ENCODE results near the gene EXOG. TPM values are rescaled to one million over a fixed set of nuclear protein-coding genes. Genes with fewer than 3 reads are reported as not detected.
A peak's percentile ranks its signal among the peaks of the same experiment; 100 is the strongest.

Gene EXOG
- polyA plus RNA-seq, 1 donor from 2014 or later, result 45.6 TPM

- H2AFZ ChIP-seq (ENCODE audit: low read depth, low read length), result no peak overlapping the region
- no peaks in the 10 kb centered on the region for H3K27me3 ChIP-seq (ENCODE audit: insufficient read depth, low read depth, low read length)
- H4K20me1 ChIP-seq (ENCODE audit: insufficient read depth), result no peaks in the 10 kb centered on the region
- no peaks in the 10 kb centered on the region for H3F3A ChIP-seq (ENCODE audit: insufficient read depth, low read length, poor library complexity, severe bottlenecking)
- peaks cover 11% of the 10 kb centered on the region for H3K36me3 ChIP-seq (ENCODE audit: insufficient read depth, low read length)
- H3K4me3 ChIP-seq (ENCODE audit: low read length), result no peak overlapping the region
- H3K9me2 ChIP-seq (ENCODE audit: insufficient read depth, low read length), result no peaks in the 10 kb centered on the region
- TF ChIP-seq TAF1 (IDR thresholded peaks at IDR 0.05; ENCODE audit: low read depth), result no peak
- TF ChIP-seq POLR2AphosphoS5 (IDR thresholded peaks at IDR 0.05), result no peak
- H3K9ac ChIP-seq (ENCODE audit: low read length), result no peak overlapping the region
- H3K79me2 ChIP-seq (replicated peaks; ENCODE audit: insufficient read depth, low read length), result no peaks in the 10 kb centered on the region
- no peaks in the 10 kb centered on the region for H3K9me3 ChIP-seq (ENCODE audit: low read length)
- no peak overlapping the region for H3K4me2 ChIP-seq (ENCODE audit: low read length)
- no peak overlapping the region for H3K27ac ChIP-seq (ENCODE audit: low read length)
Observed at GRCh38 chr3:38519000-38519399, 22.9 kb downstream of the EXOG start.

GRCh38 chr3:38519651-38520050 is 23.5 kb downstream of the EXOG start:
- no peaks in the 10 kb centered on the region for H3F3A ChIP-seq (ENCODE audit: insufficient read depth, low read length, poor library complexity, severe bottlenecking)
- no peaks in the 10 kb centered on the region for H3K27me3 ChIP-seq (ENCODE audit: insufficient read depth, low read depth, low read length)
- TF ChIP-seq RAD21 (conservative IDR thresholded peaks at IDR 0.05), result no peak
- no peak for TF ChIP-seq EP300 (conservative IDR thresholded peaks at IDR 0.05; ENCODE audit: poor library complexity, severe bottlenecking)
- H3K36me3 ChIP-seq (ENCODE audit: insufficient read depth, low read length), result peaks cover 16% of the 10 kb centered on the region
- H3K79me2 ChIP-seq (replicated peaks; ENCODE audit: insufficient read depth, low read length), result no peaks in the 10 kb centered on the region
- H3K4me3 ChIP-seq (ENCODE audit: low read length), result no peak overlapping the region
- no peak overlapping the region for H3K9ac ChIP-seq (ENCODE audit: low read length)
- no peak overlapping the region for H3K27ac ChIP-seq (ENCODE audit: low read length)
- no peaks in the 10 kb centered on the region for H3K9me3 ChIP-seq (ENCODE audit: low read length)
- no peak overlapping the region for H3K4me2 ChIP-seq (ENCODE audit: low read length)
- no peak overlapping the region for H2AFZ ChIP-seq (ENCODE audit: low read depth, low read length)
- no peaks in the 10 kb centered on the region for H3K9me2 ChIP-seq (ENCODE audit: insufficient read depth, low read length)
- no peaks in the 10 kb centered on the region for H4K20me1 ChIP-seq (ENCODE audit: insufficient read depth)

GRCh38 chr3:38521391-38521987 is 25.3 kb downstream of the EXOG start:
- Histone ChIP-seq H3K9ac (ENCODE audit: low read length) (no peak overlapping the region), H3K9me3 (ENCODE audit: low read length) (no peaks in the 10 kb centered on the region), H2AFZ (ENCODE audit: low read depth, low read length) (no peak overlapping the region), H3K4me3 (ENCODE audit: low read length) (no peak overlapping the region), H3K9me2 (ENCODE audit: insufficient read depth, low read length) (no peaks in the 10 kb centered on the region), H3K27ac (ENCODE audit: low read length) (no peak overlapping the region), H3F3A (ENCODE audit: insufficient read depth, low read length, poor library complexity, severe bottlenecking) (no peaks in the 10 kb centered on the region), H3K79me2 (replicated peaks; ENCODE audit: insufficient read depth, low read length) (no peaks in the 10 kb centered on the region), H3K36me3 (ENCODE audit: insufficient read depth, low read length) (peaks cover 16% of the 10 kb centered on the region), H3K27me3 (ENCODE audit: insufficient read depth, low read depth, low read length) (no peaks in the 10 kb centered on the region), H4K20me1 (ENCODE audit: insufficient read depth) (no peaks in the 10 kb centered on the region), H3K4me2 (ENCODE audit: low read length) (no peak overlapping the region)
- TF ChIP-seq REST (IDR thresholded peaks at IDR 0.05; ENCODE audit: borderline replicate concordance) (no peak), SMC3 (conservative IDR thresholded peaks at IDR 0.05; ENCODE audit: poor library complexity) (peak; percentile 98), CTCF (IDR thresholded peaks at IDR 0.05; ENCODE audit: poor library complexity, severe bottlenecking) (peak; percentile 90), TAF1 (IDR thresholded peaks at IDR 0.05; ENCODE audit: low read depth) (no peak), POLR2AphosphoS5 (IDR thresholded peaks at IDR 0.05) (no peak), EP300 (conservative IDR thresholded peaks at IDR 0.05; ENCODE audit: poor library complexity, severe bottlenecking) (no peak), RAD21 (conservative IDR thresholded peaks at IDR 0.05) (peak; percentile 87), EZH2 (IDR thresholded peaks at IDR 0.05; ENCODE audit: borderline replicate concordance, insufficient read depth, low read length, poor library complexity, severe bottlenecking) (no peak), MXI1 (conservative IDR thresholded peaks at IDR 0.05; ENCODE audit: poor library complexity, severe bottlenecking) (no peak)
